SU-DHL-6 (cell line): ENCODE measurements around the gene FOXB1.

Source experiments
- H2AFZ ChIP-seq: fragments of 200-600 bp; sonication (generic); 2 replicates; pipeline ENCODE4 v1.6.1; 2014; ENCODE audit warnings: low read depth, mild to moderate bottlenecking, moderate library complexity, mixed read lengths, antibody characterized with exemption, low read length; ENCODE audit not compliant: severe bottlenecking
- H3F3A ChIP-seq: fragments of 200-600 bp; shearing (Covaris generic); 2 replicates; pipeline ENCODE4 v1.6.0; 2016; ENCODE audit warnings: antibody characterized with exemption, mild to moderate bottlenecking; ENCODE audit not compliant: insufficient read depth
- H3K27ac ChIP-seq: fragments of 200-600 bp; sonication (generic); 2 replicates; pipeline ENCODE4 v1.5.1; 2016; ENCODE audit warnings: low read depth, mild to moderate bottlenecking, low read length, moderate library complexity, mixed read lengths
- H3K27me3 ChIP-seq: fragments of 200-600 bp; sonication (generic), shearing (Covaris generic); 2 replicates; pipeline ENCODE4 v1.6.0; 2014; ENCODE audit warnings: mild to moderate bottlenecking, low read length
- H3K36me3 ChIP-seq: fragments of 200-600 bp; sonication (generic); 2 replicates; pipeline ENCODE4 v1.6.1; 2014; ENCODE audit warnings: mild to moderate bottlenecking, low read length, mixed read lengths
- H3K4me2 ChIP-seq: fragments of 300-600, 200-600 bp; shearing (Covaris generic), sonication (generic); 2 replicates; pipeline ENCODE4 v1.6.0; 2014; ENCODE audit warnings: low read length, low read depth, mild to moderate bottlenecking; ENCODE audit not compliant: poor library complexity, severe bottlenecking
- H3K4me3 ChIP-seq: fragments of 200-600 bp; sonication (generic); 2 replicates; pipeline ENCODE4 v1.5.1; 2014; ENCODE audit warnings: antibody characterized with exemption, low read length, mild to moderate bottlenecking, mixed read lengths; ENCODE audit not compliant: insufficient read depth, poor library complexity, severe bottlenecking
- H3K79me2 ChIP-seq: fragments of 200-600 bp; sonication (generic); 2 replicates; pipeline ENCODE4 v1.6.1; 2014; ENCODE audit warnings: mild to moderate bottlenecking, low read length, moderate library complexity; ENCODE audit not compliant: insufficient read depth
- H3K9ac ChIP-seq: fragments of 200-600 bp; sonication (generic); 2 replicates; pipeline ENCODE4 v1.7.0; 2014; ENCODE audit warnings: mild to moderate bottlenecking, low read length
- H3K9me2 ChIP-seq: fragments of 200-600 bp; sonication (generic); replicated peaks from 2 replicates; pipeline ENCODE4 v1.6.1; 2014; ENCODE audit warnings: low read length; ENCODE audit not compliant: insufficient read depth
- H3K9me3 ChIP-seq: fragments of 200-600 bp; sonication (generic); 2 replicates; pipeline ENCODE4 v1.6.1; 2014; ENCODE audit warnings: low read length, mixed read lengths; ENCODE audit not compliant: insufficient read depth
- H4K20me1 ChIP-seq: fragments of 200-600 bp; sonication (generic); 2 replicates; pipeline ENCODE4 v1.6.1; 2014; ENCODE audit warnings: low read depth, mild to moderate bottlenecking, antibody characterized with exemption, low read length, moderate library complexity, mixed read lengths
- CTCF ChIP-seq: fragments of 200-600 bp; sonication (generic); IDR thresholded peaks from one replicate; pipeline ENCODE4 v1.5.1; 2017; ENCODE audit warnings: antibody characterized with exemption, mild to moderate bottlenecking, low read length, moderate library complexity; ENCODE audit not compliant: insufficient read depth, poor library complexity, severe bottlenecking
- EZH2phosphoT487 ChIP-seq: fragments of 200-600 bp; sonication (generic), shearing (Covaris generic); conservative IDR thresholded peaks from 2 replicates; pipeline ENCODE4 v1.6.1; 2018; ENCODE audit warnings: mild to moderate bottlenecking, antibody characterized with exemption, low read length, moderate library complexity, mixed read lengths

The FOXB1 gene

GRCh38 chr15:59993950-59994401 is 10.1 kb upstream of the FOXB1 start:
- no peaks in the 10 kb centered on the region for H3F3A ChIP-seq
- H3K4me3 ChIP-seq, result no peak overlapping the region
- H3K36me3 ChIP-seq, result no peaks in the 10 kb centered on the region
- no peaks in the 10 kb centered on the region for H3K27me3 ChIP-seq
- no peak overlapping the region for H3K9ac ChIP-seq
- no peak for TF ChIP-seq EZH2phosphoT487
- TF ChIP-seq CTCF, result no peak
- H4K20me1 ChIP-seq, result no peaks in the 10 kb centered on the region
- no peak overlapping the region for H2AFZ ChIP-seq
- no peaks in the 10 kb centered on the region for H3K79me2 ChIP-seq
- H3K4me2 ChIP-seq, result no peak overlapping the region
- H3K9me3 ChIP-seq, result no peaks in the 10 kb centered on the region
- no peaks in the 10 kb centered on the region for H3K9me2 ChIP-seq
- H3K27ac ChIP-seq, result no peak overlapping the region

- Histone ChIP-seq H3K27me3 (no peaks in the 10 kb centered on the region), H3K9ac (no peak overlapping the region), H3K36me3 (no peaks in the 10 kb centered on the region), H3K27ac (no peak overlapping the region), H3K79me2 (no peaks in the 10 kb centered on the region), H3K9me3 (no peaks in the 10 kb centered on the region), H4K20me1 (no peaks in the 10 kb centered on the region), H3K9me2 (no peaks in the 10 kb centered on the region), H3K4me3 (no peak overlapping the region), H3K4me2 (no peak overlapping the region), H2AFZ (no peak overlapping the region), H3F3A (no peaks in the 10 kb centered on the region)
- TF ChIP-seq CTCF (no peak), EZH2phosphoT487 (no peak)
These were observed 9.6 kb upstream of the FOXB1 start for GRCh38 chr15:59994526-59994887.

GRCh38 chr15:59994888-59995557 is 9.1 kb upstream of the FOXB1 start:
- H3K27me3 ChIP-seq, result no peaks in the 10 kb centered on the region
- H3K9me3 ChIP-seq, result no peaks in the 10 kb centered on the region
- H3K79me2 ChIP-seq, result no peaks in the 10 kb centered on the region
- no peak overlapping the region for H3K4me2 ChIP-seq
- H3K27ac ChIP-seq, result no peak overlapping the region
- H3K9ac ChIP-seq, result no peak overlapping the region
- H2AFZ ChIP-seq, result no peak overlapping the region
- H3F3A ChIP-seq, result no peaks in the 10 kb centered on the region
- no peaks in the 10 kb centered on the region for H4K20me1 ChIP-seq
- no peak overlapping the region for H3K4me3 ChIP-seq
- TF ChIP-seq CTCF (no peak), EZH2phosphoT487 (no peak)
- no peaks in the 10 kb centered on the region for H3K36me3 ChIP-seq
- H3K9me2 ChIP-seq, result no peaks in the 10 kb centered on the region
